WTC11 (cell line): Measurements from ENCODE around the gene LPP. TPM values are rescaled to one million over a fixed set of nuclear protein-coding genes. Genes with fewer than 3 reads are reported as not detected.

Experiments used
- ATAC-seq: fragments of 200-7000 bp; cut with Tn5 transposase; 2 replicates; pipeline ENCODE4 v1.10.0; 2021; ENCODE audit warnings: mild to moderate bottlenecking, moderate library complexity
- CTCF ChIA-PET: fragments of 300-600 bp; sonication (Branson Sonifier 250); formaldehyde crosslinking; loops from one replicate; lab custom pipeline; 2021; ENCODE audit warnings: antibody characterized with exemption; lab: Charles Lee
- POLR2A ChIA-PET: fragments of 350-600 bp; sonication (Branson Sonifier 250); formaldehyde crosslinking; loops from one replicate; lab custom pipeline; 2021; ENCODE audit warnings: antibody characterized with exemption; lab: Charles Lee
- DNase-seq: peaks from one replicate; pipeline ENCODE4 v3.0.0; 2021; ENCODE audit warnings: low spot score
- H3K27ac Mint-ChIP-seq: 2 replicates; pipeline ENCODE4 v1.8.0; 2021; ENCODE audit warnings: mixed read lengths
- H3K27me3 Mint-ChIP-seq: 2 replicates; pipeline ENCODE4 v1.8.0; 2021; ENCODE audit warnings: low read depth, mild to moderate bottlenecking, moderate library complexity, mixed read lengths
- H3K36me3 Mint-ChIP-seq: 2 replicates; pipeline ENCODE4 v1.8.0; 2021; ENCODE audit warnings: mixed read lengths
- H3K4me1 Mint-ChIP-seq: 2 replicates; pipeline ENCODE4 v1.8.0; 2022; ENCODE audit warnings: mixed read lengths
- H3K4me3 Mint-ChIP-seq: 2 replicates; pipeline ENCODE4 v1.8.0; 2021; ENCODE audit warnings: mild to moderate bottlenecking, moderate library complexity, mixed read lengths
- H3K9me3 Mint-ChIP-seq: 2 replicates; pipeline ENCODE4 v1.8.0; 2021; ENCODE audit warnings: mixed read lengths
- ATF2 ChIP-seq: sonication (generic); formaldehyde crosslinking; IDR thresholded peaks from 2 replicates; pipeline ENCODE4 v1.8.1; 2022; ENCODE audit warnings: low read depth, missing genetic modification reagents, borderline replicate concordance
- CDX4 ChIP-seq: fragments of 250-450 bp; sonication (Bioruptor Pico); IDR thresholded peaks from 2 replicates; pipeline ENCODE4 v1.9.0; 2021; ENCODE audit warnings: moderate library complexity, mild to moderate bottlenecking, inconsistent platforms, borderline replicate concordance
- E2F1 ChIP-seq: sonication (generic); formaldehyde crosslinking; IDR thresholded peaks from 2 replicates; pipeline ENCODE4 v1.8.0; 2022; ENCODE audit warnings: mild to moderate bottlenecking, missing genetic modification reagents
- ELF4 ChIP-seq: sonication (generic); formaldehyde crosslinking; IDR thresholded peaks from 2 replicates; pipeline ENCODE4 v1.8.1; 2022; ENCODE audit warnings: low read depth, mild to moderate bottlenecking, moderate library complexity, missing genetic modification reagents
- ETV6 ChIP-seq: sonication (generic); formaldehyde crosslinking; IDR thresholded peaks from 2 replicates; pipeline ENCODE4 v1.8.1; 2022; ENCODE audit warnings: mild to moderate bottlenecking, missing genetic modification reagents
- GRHL2 ChIP-seq: fragments of 250-450 bp; sonication (Bioruptor Pico); IDR thresholded peaks from 2 replicates; pipeline ENCODE4 v1.8.0; 2022; ENCODE audit warnings: mild to moderate bottlenecking, moderate library complexity; ENCODE audit not compliant: insufficient replicate concordance, severe bottlenecking
- JAZF1 ChIP-seq: fragments of 250-450 bp; sonication (Bioruptor Pico); IDR thresholded peaks from 2 replicates; pipeline ENCODE4 v1.9.0; 2021; ENCODE audit warnings: moderate library complexity, mild to moderate bottlenecking, inconsistent platforms
- NFYB ChIP-seq: sonication (generic); formaldehyde crosslinking; conservative IDR thresholded peaks from 2 replicates; pipeline ENCODE4 v1.8.0; 2022; ENCODE audit warnings: low read depth, missing genetic modification reagents
- PRRX2 ChIP-seq: fragments of 250-450 bp; sonication (Bioruptor Pico); IDR thresholded peaks from 2 replicates; pipeline ENCODE4 v1.8.0; 2021; ENCODE audit warnings: mild to moderate bottlenecking
- RORB ChIP-seq: fragments of 250-450 bp; sonication (Bioruptor Pico); IDR thresholded peaks from 2 replicates; pipeline ENCODE4 v1.9.0; 2021; ENCODE audit warnings: mild to moderate bottlenecking
- SMAD4 ChIP-seq: sonication (generic); formaldehyde crosslinking; IDR thresholded peaks from 2 replicates; pipeline ENCODE4 v1.8.0; 2022; ENCODE audit warnings: mild to moderate bottlenecking, missing genetic modification reagents
- SP1 ChIP-seq: sonication (generic); formaldehyde crosslinking; conservative IDR thresholded peaks from 2 replicates; pipeline ENCODE4 v1.8.1; 2022; ENCODE audit warnings: missing genetic modification reagents
- TP53 ChIP-seq: sonication (generic); formaldehyde crosslinking; IDR thresholded peaks from 2 replicates; pipeline ENCODE4 v1.8.1; 2023; ENCODE audit warnings: mild to moderate bottlenecking, missing genetic modification reagents
- ZNF416 ChIP-seq: fragments of 250-450 bp; sonication (Bioruptor Pico); IDR thresholded peaks from 2 replicates; pipeline ENCODE4 v1.9.0; 2021; ENCODE audit warnings: mild to moderate bottlenecking, inconsistent platforms
- total RNA-seq: library from RNA; stranded (reverse); gene quantifications from 3 replicates; pipeline ENCODE4 v1.2.3, GENCODE V29; 2021
- TF ChIP-seq, protein P1 (sequence below): sonication (generic); formaldehyde crosslinking; IDR thresholded peaks from 2 replicates; pipeline ENCODE4 v1.8.1; 2023; ENCODE audit warnings: mild to moderate bottlenecking, missing genetic modification reagents
- TF ChIP-seq, protein P2 (sequence below): sonication (generic); formaldehyde crosslinking; IDR thresholded peaks from 2 replicates; pipeline ENCODE4 v1.8.1; 2022; ENCODE audit warnings: missing genetic modification reagents, borderline replicate concordance
- TF ChIP-seq, protein P3 (sequence below): sonication (generic); formaldehyde crosslinking; IDR thresholded peaks from 2 replicates; pipeline ENCODE4 v1.8.0; 2022; ENCODE audit warnings: missing genetic modification reagents

LPP gene
- total RNA-seq, 1 experiment from 2014 or later = 49.6 TPM

- Mint-ChIP-seq H3K27me3 (no peaks in the 10 kb centered on the region), H3K27ac (no peak overlapping the region), H3K9me3 (no peaks in the 10 kb centered on the region), H3K36me3 (no peaks in the 10 kb centered on the region), H3K4me3 (no peak overlapping the region), H3K4me1 (peaks cover 13% of the 10 kb centered on the region)
- DNase-seq (no peak), ATAC-seq (no peak)
- ChIA-PET CTCF (no interaction called here), POLR2A (no interaction called here)
- TF ChIP-seq JAZF1 (CRISPR knock-in tag) (no peak), ZNF416 (CRISPR knock-in tag) (no peak), PRRX2 (no peak), GRHL2 (CRISPR knock-in tag) (no peak)
- TF ChIP-seq, protein P1, sequence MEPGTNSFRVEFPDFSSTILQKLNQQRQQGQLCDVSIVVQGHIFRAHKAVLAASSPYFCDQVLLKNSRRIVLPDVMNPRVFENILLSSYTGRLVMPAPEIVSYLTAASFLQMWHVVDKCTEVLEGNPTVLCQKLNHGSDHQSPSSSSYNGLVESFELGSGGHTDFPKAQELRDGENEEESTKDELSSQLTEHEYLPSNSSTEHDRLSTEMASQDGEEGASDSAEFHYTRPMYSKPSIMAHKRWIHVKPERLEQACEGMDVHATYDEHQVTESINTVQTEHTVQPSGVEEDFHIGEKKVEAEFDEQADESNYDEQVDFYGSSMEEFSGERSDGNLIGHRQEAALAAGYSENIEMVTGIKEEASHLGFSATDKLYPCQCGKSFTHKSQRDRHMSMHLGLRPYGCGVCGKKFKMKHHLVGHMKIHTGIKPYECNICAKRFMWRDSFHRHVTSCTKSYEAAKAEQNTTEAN (CRISPR knock-in tag) = no peak
Observed at GRCh38 chr3:188236271-188236670, 82.3 kb downstream of the LPP start.

DNA sequence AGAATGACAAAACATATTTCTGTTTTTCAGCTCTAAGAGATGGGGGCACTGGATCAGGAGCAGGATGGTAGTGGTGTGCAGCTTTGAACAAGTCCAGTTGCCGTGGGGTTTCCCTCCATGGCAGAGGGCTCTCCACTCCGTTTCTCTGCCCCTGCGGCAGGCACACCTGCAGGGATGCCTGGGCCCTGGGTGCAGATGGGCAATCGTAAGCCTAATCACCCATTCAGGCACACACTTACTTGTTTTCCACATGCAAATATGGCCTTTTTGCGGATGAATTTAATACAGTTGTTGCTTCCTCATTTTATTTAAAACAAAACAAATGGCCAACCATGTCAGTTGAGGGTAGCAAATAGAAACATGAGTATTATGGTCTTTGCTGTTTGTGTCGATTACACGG, 85.1 kb downstream of the LPP start:
- no peak overlapping the region for H3K27ac Mint-ChIP-seq
- DNase-seq (no peak), ATAC-seq (no peak)
- H3K9me3 Mint-ChIP-seq = no peaks in the 10 kb centered on the region
- no peaks in the 10 kb centered on the region for H3K27me3 Mint-ChIP-seq
- ChIA-PET POLR2A (no interaction called here), CTCF (no interaction called here)
- H3K4me3 Mint-ChIP-seq = no peak overlapping the region
- no peaks in the 10 kb centered on the region for H3K36me3 Mint-ChIP-seq
- peaks cover 13% of the 10 kb centered on the region for H3K4me1 Mint-ChIP-seq
- TF ChIP-seq RORB (CRISPR knock-in tag) (no peak), NFYB (CRISPR knock-in tag) (no peak), CDX4 (CRISPR knock-in tag) (no peak), E2F1 (CRISPR knock-in tag) (no peak)

GRCh38 chr3:188239577-188239976, 85.6 kb downstream of the LPP start:
- DNase-seq = no peak
- TF ChIP-seq SP1 (CRISPR knock-in tag) (no peak), ETV6 (CRISPR knock-in tag) (no peak), ELF4 (no peak)
- TF ChIP-seq, all 79 proteins: peak for 0
- ATAC-seq = no peak
- ChIA-PET POLR2A (no interaction called here), CTCF (interaction anchor here (2.8 kb wide), 1 partner anchor 499 kb away, joined by 8 read pairs; no protein-coding TSS in a partner anchor)
- Mint-ChIP-seq H3K4me1 (peaks cover 13% of the 10 kb centered on the region), H3K27me3 (no peaks in the 10 kb centered on the region), H3K4me3 (no peak overlapping the region), H3K9me3 (no peaks in the 10 kb centered on the region), H3K27ac (no peak overlapping the region), H3K36me3 (no peaks in the 10 kb centered on the region)

- ChIA-PET CTCF (interaction anchor here (2.8 kb wide), 1 partner anchor 500 kb away, joined by 8 read pairs; no protein-coding TSS in a partner anchor), POLR2A (no interaction called here)
- H3K4me1 Mint-ChIP-seq = peaks cover 13% of the 10 kb centered on the region
- TF ChIP-seq NFYB (CRISPR knock-in tag) (no peak), SMAD4 (no peak), ATF2 (no peak), E2F1 (CRISPR knock-in tag) (no peak), TP53 (CRISPR knock-in tag) (no peak)
- TF ChIP-seq, protein P2, sequence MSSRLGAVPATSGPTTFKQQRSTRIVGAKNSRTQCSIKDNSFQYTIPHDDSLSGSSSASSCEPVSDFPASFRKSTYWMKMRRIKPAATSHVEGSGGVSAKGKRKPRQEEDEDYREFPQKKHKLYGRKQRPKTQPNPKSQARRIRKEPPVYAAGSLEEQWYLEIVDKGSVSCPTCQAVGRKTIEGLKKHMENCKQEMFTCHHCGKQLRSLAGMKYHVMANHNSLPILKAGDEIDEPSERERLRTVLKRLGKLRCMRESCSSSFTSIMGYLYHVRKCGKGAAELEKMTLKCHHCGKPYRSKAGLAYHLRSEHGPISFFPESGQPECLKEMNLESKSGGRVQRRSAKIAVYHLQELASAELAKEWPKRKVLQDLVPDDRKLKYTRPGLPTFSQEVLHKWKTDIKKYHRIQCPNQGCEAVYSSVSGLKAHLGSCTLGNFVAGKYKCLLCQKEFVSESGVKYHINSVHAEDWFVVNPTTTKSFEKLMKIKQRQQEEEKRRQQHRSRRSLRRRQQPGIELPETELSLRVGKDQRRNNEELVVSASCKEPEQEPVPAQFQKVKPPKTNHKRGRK (CRISPR knock-in tag) = no peak
- TF ChIP-seq, protein P3, sequence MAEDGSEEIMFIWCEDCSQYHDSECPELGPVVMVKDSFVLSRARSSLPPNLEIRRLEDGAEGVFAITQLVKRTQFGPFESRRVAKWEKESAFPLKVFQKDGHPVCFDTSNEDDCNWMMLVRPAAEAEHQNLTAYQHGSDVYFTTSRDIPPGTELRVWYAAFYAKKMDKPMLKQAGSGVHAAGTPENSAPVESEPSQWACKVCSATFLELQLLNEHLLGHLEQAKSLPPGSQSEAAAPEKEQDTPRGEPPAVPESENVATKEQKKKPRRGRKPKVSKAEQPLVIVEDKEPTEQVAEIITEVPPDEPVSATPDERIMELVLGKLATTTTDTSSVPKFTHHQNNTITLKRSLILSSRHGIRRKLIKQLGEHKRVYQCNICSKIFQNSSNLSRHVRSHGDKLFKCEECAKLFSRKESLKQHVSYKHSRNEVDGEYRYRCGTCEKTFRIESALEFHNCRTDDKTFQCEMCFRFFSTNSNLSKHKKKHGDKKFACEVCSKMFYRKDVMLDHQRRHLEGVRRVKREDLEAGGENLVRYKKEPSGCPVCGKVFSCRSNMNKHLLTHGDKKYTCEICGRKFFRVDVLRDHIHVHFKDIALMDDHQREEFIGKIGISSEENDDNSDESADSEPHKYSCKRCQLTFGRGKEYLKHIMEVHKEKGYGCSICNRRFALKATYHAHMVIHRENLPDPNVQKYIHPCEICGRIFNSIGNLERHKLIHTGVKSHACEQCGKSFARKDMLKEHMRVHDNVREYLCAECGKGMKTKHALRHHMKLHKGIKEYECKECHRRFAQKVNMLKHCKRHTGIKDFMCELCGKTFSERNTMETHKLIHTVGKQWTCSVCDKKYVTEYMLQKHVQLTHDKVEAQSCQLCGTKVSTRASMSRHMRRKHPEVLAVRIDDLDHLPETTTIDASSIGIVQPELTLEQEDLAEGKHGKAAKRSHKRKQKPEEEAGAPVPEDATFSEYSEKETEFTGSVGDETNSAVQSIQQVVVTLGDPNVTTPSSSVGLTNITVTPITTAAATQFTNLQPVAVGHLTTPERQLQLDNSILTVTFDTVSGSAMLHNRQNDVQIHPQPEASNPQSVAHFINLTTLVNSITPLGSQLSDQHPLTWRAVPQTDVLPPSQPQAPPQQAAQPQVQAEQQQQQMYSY (CRISPR knock-in tag) = no peak
Observed at GRCh38 chr3:188240189-188240981, 86.4 kb downstream of the LPP start.

More at GRCh38 chr3:188240189-188240981, 86.4 kb downstream of the LPP start:
- DNase-seq = no peak
- Mint-ChIP-seq H3K27ac (no peak overlapping the region), H3K4me3 (no peak overlapping the region), H3K36me3 (no peaks in the 10 kb centered on the region), H3K27me3 (no peaks in the 10 kb centered on the region), H3K9me3 (no peaks in the 10 kb centered on the region)
- ATAC-seq = peak; percentile 92
